GM10266 (cell line): Measurements from ENCODE around the gene NOP16.
A peak's percentile ranks its signal among the peaks of the same experiment; 100 is the strongest.

Experiments
- DNase-seq: peaks from one replicate; pipeline ENCODE4 v3.0.0; 2012; ENCODE audit errors: extremely low spot score
- CTCF ChIP-seq: IDR thresholded peaks from 2 replicates; pipeline ENCODE4 v1.5.1; 2012; ENCODE audit warnings: mild to moderate bottlenecking, low read depth; ENCODE audit not compliant: control insufficient read depth, insufficient read depth; ENCODE audit errors: missing control alignments

Gene NOP16

GRCh38 chr5:176425138-176425537, 36.7 kb upstream of the NOP16 start:
- DNase-seq: no peak
- TF ChIP-seq CTCF: no peak

GRCh38 chr5:176424181-176424580, 35.8 kb upstream of the NOP16 start:
- no peak for TF ChIP-seq CTCF
- no peak for DNase-seq

- TF ChIP-seq CTCF: no peak
- DNase-seq: no peak
Measured at GRCh38 chr5:176420972-176421544, 32.7 kb upstream of the NOP16 start.

- DNase-seq: no peak
- no peak for TF ChIP-seq CTCF
Measured at GRCh38 chr5:176420086-176420485, 31.7 kb upstream of the NOP16 start.

GRCh38 chr5:176418251-176418650, 29.9 kb upstream of the NOP16 start:
- no peak for DNase-seq
- no peak for TF ChIP-seq CTCF

GRCh38 chr5:176416965-176417364, 28.6 kb upstream of the NOP16 start:
- no peak for TF ChIP-seq CTCF

GRCh38 chr5:176415952-176416924, 27.8 kb upstream of the NOP16 start, which contains the start of gene CLTB:
Gene CLTB (minus strand): TSS chr5:176416539. CDS start chr5:176416363, 176 bp downstream.
- TF ChIP-seq CTCF: peak; percentile 98
- DNase-seq: peak; percentile 96

More at GRCh38 chr5:176416965-176417364, 28.6 kb upstream of the NOP16 start:
- DNase-seq: no peak
